ENCODE measurements around the gene DENND2A. TPM values are rescaled to one million over a fixed set of nuclear protein-coding genes. Genes with fewer than 3 reads are reported as not detected.

DENND2A gene
- total and polyA plus RNA-seq, 2 of the 4 experiments (the other 2 are of a cell fraction) = 7.5 to 10.3 TPM

GRCh38 chr7:140552240-140552679 lies 88.4 kb downstream of the DENND2A start:
- no peak overlapping the region for H2AK5ac ChIP-seq (ENCODE audit: low read depth, low read length)
- no peak overlapping the region for H2BK5ac ChIP-seq (ENCODE audit: low read depth, low read length, poor library complexity, severe bottlenecking)
- ATAC-seq (ENCODE audit: low read depth) = no peak
- H4K20me1 ChIP-seq (ENCODE audit: insufficient read depth, low read length) = no peaks in the 10 kb centered on the region
- peaks cover 3% of the 10 kb centered on the region; the same call in 1 of the 2 replicates for H3K4me1 ChIP-seq (ENCODE audit: control insufficient read depth, insufficient read depth, low read length)
- no peaks in the 10 kb centered on the region for H3K9me3 ChIP-seq (ENCODE audit: control insufficient read depth, insufficient read depth, low read length)
- BruUV-seq (replicated peaks) = no TSS peak
- H2AFZ ChIP-seq (replicated peaks; ENCODE audit: low read length, poor library complexity) = no peak overlapping the region
- in situ Hi-C loops (cut with MboI; ENCODE audit: low sequenced_read_pairs) = no loop called here
- ChIA-PET CTCF (interaction anchor here (0.5 kb wide), 1 partner anchor 32 kb away, joined by 3 read pairs; no protein-coding TSS in a partner anchor), POLR2A (ENCODE audit: unreplicated experiment) (no interaction called here)
- H3K56ac ChIP-seq (ENCODE audit: extremely low read depth, insufficient read depth, low read length) = no peak overlapping the region
- H3K4me3 ChIP-seq (ENCODE audit: insufficient read depth, low read depth, low read length) = no peak overlapping the region
- no peak for DNase-seq
- no peak overlapping the region for H4K5ac ChIP-seq (ENCODE audit: low read depth, low read length)
- H2AK9ac ChIP-seq (replicated peaks; ENCODE audit: low read depth, low read length, poor library complexity) = no peak overlapping the region
- H3K18ac ChIP-seq (ENCODE audit: low read depth, low read length) = no peak overlapping the region
- H3K4me2 ChIP-seq (ENCODE audit: low read depth, low read length) = no peak overlapping the region
- H3K14ac ChIP-seq (replicated peaks; ENCODE audit: low read depth, low read length) = no peak overlapping the region
- H2BK120ac ChIP-seq (ENCODE audit: low read depth, low read length) = no peak overlapping the region
- H3K27ac ChIP-seq (ENCODE audit: insufficient read depth, low read length) = no peak overlapping the region
- peaks cover 30% of the 10 kb centered on the region for H3K36me3 ChIP-seq (ENCODE audit: control insufficient read depth, insufficient read depth, low read length)
- no peaks in the 10 kb centered on the region for H3K79me1 ChIP-seq (ENCODE audit: low read depth in 1 of 2, low read length in 2 of 2)
- H3K23ac ChIP-seq (ENCODE audit: low read depth, low read length) = no peak overlapping the region
- no peak overlapping the region for H2BK20ac ChIP-seq (ENCODE audit: low read depth, low read length)
- no peak overlapping the region for H3K9ac ChIP-seq (ENCODE audit: low read depth, low read length)
- H3K27me3 ChIP-seq (ENCODE audit: control insufficient read depth, insufficient read depth, low read length) = no peaks in the 10 kb centered on the region
- H3K4ac ChIP-seq (ENCODE audit: low read depth, low read length) = no peak overlapping the region
- TF ChIP-seq USF2 (IDR thresholded peaks at IDR 0.05; ENCODE audit: low read depth, low read length) (no peak), CHD1 (IDR thresholded peaks at IDR 0.05; ENCODE audit: low read depth, low read length) (no peak)
- no peak overlapping the region for H2BK15ac ChIP-seq (ENCODE audit: low read depth, low read length)
- dilution Hi-C loops (cut with HindIII; ENCODE audit: low sequenced_read_pairs, unreplicated experiment) = no loop called here
- intact Hi-C loops (cut with micrococcal nuclease) = no loop called here
- 60% methylated on average over 1 of the region's 4 CpGs; no CpG with 5 or more reads in 1 of the 2 experiments for WGBS, 2 experiments (ENCODE audit: extremely low coverage in 2 of 2, insufficient read length in 1 of 2)
- H3K9me1 ChIP-seq (ENCODE audit: insufficient read depth, low read length) = no peaks in the 10 kb centered on the region
- no peak overlapping the region for H4K91ac ChIP-seq (ENCODE audit: insufficient read depth, low read depth, low read length)
- no peak overlapping the region for H4K8ac ChIP-seq (ENCODE audit: low read depth in 2 of 2, low read length in 2 of 2)

Measured in IMR-90 (cell line).